Left ventricle myocardium inferior (tissue), 1 donor: ENCODE results near the gene TLR2. TPM values are rescaled to one million over a fixed set of nuclear protein-coding genes. Genes with fewer than 3 reads are reported as not detected.

Experiments
- DNase-seq: peaks from one replicate; pipeline ENCODE4 v3.0.0-alpha.2; 2020
- H3K27ac ChIP-seq: fragments of 200-600 bp; replicated peaks from 2 replicates; pipeline ENCODE4 v1.8.0; 2021
- H3K27me3 ChIP-seq: fragments of 200-600 bp; 2 replicates; pipeline ENCODE4 v1.8.0; 2021; ENCODE audit warnings: low read depth
- H3K36me3 ChIP-seq: fragments of 200-600 bp; 2 replicates; pipeline ENCODE4 v1.8.0; 2021
- H3K4me1 ChIP-seq: fragments of 200-600 bp; 2 replicates; pipeline ENCODE4 v1.8.0; 2021
- H3K4me3 ChIP-seq: fragments of 200-600 bp; 2 replicates; pipeline ENCODE4 v1.8.0; 2021; ENCODE audit warnings: mild to moderate bottlenecking, moderate library complexity
- H3K9me3 ChIP-seq: fragments of 200-600 bp; replicated peaks from 2 replicates; pipeline ENCODE4 v1.8.0; 2021
- CTCF ChIP-seq: fragments of 200-600 bp; IDR thresholded peaks from 2 replicates; pipeline ENCODE4 v1.8.0; 2021; ENCODE audit warnings: antibody characterized with exemption, mild to moderate bottlenecking, borderline replicate concordance
- intact Hi-C: fragments of 100-400 bp; cut with micrococcal nuclease; formaldehyde crosslinking; loops from one replicate; pipeline ENCODE4 v1.11.0; 2022
- total RNA-seq: library from RNA; stranded (reverse); fragmentation: NEBNext Ultra II Directional; extraction: Animal tissue kit (Norgen Biotek cat#: 25700); gene quantifications from one replicate; pipeline ENCODE4 v1.2.1, GENCODE V29; 2021
- donor health status: DM: no; HTN: yes; CAD: no; lungs with severe emphysema.

The TLR2 gene
- total RNA-seq, 1 donor from 2014 or later, result 2.8 TPM

GRCh38 chr4:153679486-153679885 is 4.6 kb upstream of the TLR2 start:
- no peak overlapping the region for H3K4me3 ChIP-seq
- H3K36me3 ChIP-seq, result no peaks in the 10 kb centered on the region
- TF ChIP-seq CTCF, result no peak
- H3K4me1 ChIP-seq, result peaks cover 9% of the 10 kb centered on the region
- H3K27ac ChIP-seq, result no peak overlapping the region
- H3K9me3 ChIP-seq, result peaks cover 21% of the 10 kb centered on the region
- H3K27me3 ChIP-seq, result peaks cover 22% of the 10 kb centered on the region
- DNase-seq, result no peak
- intact Hi-C loops, result no loop called here

- no peak overlapping the region for H3K27ac ChIP-seq
- intact Hi-C loops, result no loop called here
These were observed 308 bp upstream of the TLR2 start for GRCh38 chr4:153683763-153684181.

GRCh38 chr4:153684971-153685371 is 891 bp downstream of the TLR2 start:
- DNase-seq, result no peak
- Histone ChIP-seq H3K27me3 (peaks cover 55% of the 10 kb centered on the region), H3K27ac (peak overlapping the region; percentile 55), H3K9me3 (peaks cover 28% of the 10 kb centered on the region), H3K4me1 (peaks cover 18% of the 10 kb centered on the region), H3K36me3 (peaks cover 15% of the 10 kb centered on the region), H3K4me3 (peak overlapping the region; percentile 76)
- TF ChIP-seq CTCF, result no peak
- intact Hi-C loops, result no loop called here

More at GRCh38 chr4:153683763-153684181, 308 bp upstream of the TLR2 start:
- peaks cover 18% of the 10 kb centered on the region for H3K4me1 ChIP-seq
- no peak for DNase-seq
- H3K27me3 ChIP-seq, result peaks cover 55% of the 10 kb centered on the region
- TF ChIP-seq CTCF, result no peak
- peaks cover 16% of the 10 kb centered on the region for H3K9me3 ChIP-seq
- peaks cover 14% of the 10 kb centered on the region for H3K36me3 ChIP-seq
- peak overlapping the region; percentile 76 for H3K4me3 ChIP-seq

- no peaks in the 10 kb centered on the region for H3K9me3 ChIP-seq
- no peaks in the 10 kb centered on the region for H3K4me1 ChIP-seq
- peaks cover 8% of the 10 kb centered on the region for H3K27me3 ChIP-seq
- no peaks in the 10 kb centered on the region for H3K36me3 ChIP-seq
- DNase-seq, result no peak
- no peak overlapping the region for H3K27ac ChIP-seq
- no peak overlapping the region for H3K4me3 ChIP-seq
- TF ChIP-seq CTCF, result no peak
- intact Hi-C loops, result no loop called here
These were observed 20.4 kb downstream of the TLR2 start for GRCh38 chr4:153704522-153704921.

GRCh38 chr4:153705743-153706468 is 21.8 kb downstream of the TLR2 start:
- peaks cover 8% of the 10 kb centered on the region for H3K27me3 ChIP-seq
- no peak overlapping the region for H3K4me3 ChIP-seq
- no peaks in the 10 kb centered on the region for H3K9me3 ChIP-seq
- no peak for TF ChIP-seq CTCF
- intact Hi-C loops, result no loop called here
- no peaks in the 10 kb centered on the region for H3K36me3 ChIP-seq
- H3K4me1 ChIP-seq, result no peaks in the 10 kb centered on the region
- no peak overlapping the region for H3K27ac ChIP-seq
- DNase-seq, result no peak
